Gastroesophageal sphincter (tissue), 3 donors: Measurements from ENCODE around the gene ZNF439.
A peak's percentile ranks its signal among the peaks of the same experiment; 100 is the strongest.
"Not testable (repeated sequence)": the region's sequence is repeated elsewhere in the genome, so short reads cannot be mapped to it uniquely, and the experiment has no call there.

Experiments used
- CTCF ChIP-seq, 4 experiments: fragments of 200-600 bp in 2 of 4; fragments of 450-650 bp in 2 of 4; sonication (generic) in 1 of 4; IDR thresholded peaks; one replicate each; pipeline ENCODE4 v1.5.1; 2017 to 2019; ENCODE audit warnings: antibody characterized with exemption in 4 of 4, mild to moderate bottlenecking in 2 of 4, moderate library complexity in 2 of 4
- POLR2A ChIP-seq, 2 donors: fragments of 450-650 bp; IDR thresholded peaks; one replicate each; pipeline ENCODE4 v1.6.1; 2017; ENCODE audit warnings: antibody characterized with exemption in 2 of 2, mild to moderate bottlenecking in 2 of 2, moderate library complexity in 1 of 2

GRCh38 chr19:11879687-11880266 lies 31.3 kb downstream of the ZNF439 start:
- not testable (repeated sequence) for TF ChIP-seq POLR2A (IDR thresholded peaks at IDR 0.05)
- peak in 2 of 4 experiments; percentile 31 to 34 for TF ChIP-seq CTCF (IDR thresholded peaks at IDR 0.05)
